HG03066 (cell line): Measurements from ENCODE around the gene UPK2.
"Not testable (repeated sequence)": the region's sequence is repeated elsewhere in the genome, so short reads cannot be mapped to it uniquely, and the experiment has no call there.

Source experiments
- ATAC-seq: cut with Tn5 transposase; IDR thresholded peaks from one replicate; pipeline ENCODE4 v1.9.1; 2021; ENCODE audit warnings: low read depth; ENCODE audit not compliant: unreplicated experiment

Gene UPK2

GRCh38 chr11:118935376-118935775, 20.7 kb upstream of the UPK2 start:
- no peak for ATAC-seq

GRCh38 chr11:118938491-118939403, 17.4 kb upstream of the UPK2 start:
- no peak for ATAC-seq

- no peak for ATAC-seq
These were observed 16.6 kb upstream of the UPK2 start for GRCh38 chr11:118939404-118939915.

- no peak for ATAC-seq
These were observed 16.0 kb upstream of the UPK2 start for GRCh38 chr11:118939953-118940598.

GRCh38 chr11:118947091-118947490, 9.0 kb upstream of the UPK2 start:
- ATAC-seq = no peak

- ATAC-seq = no peak
These were observed 8.1 kb upstream of the UPK2 start for GRCh38 chr11:118948000-118948399.

- ATAC-seq = no peak
These were observed 2.8 kb upstream of the UPK2 start for GRCh38 chr11:118953265-118953664.

GRCh38 chr11:118953976-118954375, 2.1 kb upstream of the UPK2 start:
- not testable (repeated sequence) for ATAC-seq

- ATAC-seq = no peak
These were observed 860 bp downstream of the UPK2 start for GRCh38 chr11:118956847-118957469.

- ATAC-seq = no peak
These were observed 1.5 kb downstream of the UPK2 start for GRCh38 chr11:118957549-118957948.

GRCh38 chr11:118957968-118958367, 1.9 kb downstream of the UPK2 start:
- no peak for ATAC-seq

- no peak for ATAC-seq
These were observed 2.5 kb downstream of the UPK2 start for GRCh38 chr11:118958577-118958976.

- ATAC-seq = no peak
These were observed 5.1 kb downstream of the UPK2 start for GRCh38 chr11:118961189-118961588.

GRCh38 chr11:118961591-118961990, 5.5 kb downstream of the UPK2 start:
- no peak for ATAC-seq

GRCh38 chr11:118969508-118969907, 13.4 kb downstream of the UPK2 start:
- not testable (repeated sequence) for ATAC-seq

- no peak for ATAC-seq
These were observed 15.5 kb downstream of the UPK2 start, which contains the start of gene FOXR1 for GRCh38 chr11:118971646-118972045. Gene FOXR1, plus strand, starts transcription at chr11:118971761. Its CDS starts 171 bp downstream, at chr11:118971932.

- ATAC-seq = no peak
These were observed 17.9 kb downstream of the UPK2 start for GRCh38 chr11:118973985-118974384.

- no peak for ATAC-seq
These were observed 19.9 kb downstream of the UPK2 start for GRCh38 chr11:118975771-118976709.

- no peak for ATAC-seq
These were observed 23.3 kb downstream of the UPK2 start for GRCh38 chr11:118979434-118979833.
